ENCODE data around the gene PFN1.

PFN1 gene

DNA sequence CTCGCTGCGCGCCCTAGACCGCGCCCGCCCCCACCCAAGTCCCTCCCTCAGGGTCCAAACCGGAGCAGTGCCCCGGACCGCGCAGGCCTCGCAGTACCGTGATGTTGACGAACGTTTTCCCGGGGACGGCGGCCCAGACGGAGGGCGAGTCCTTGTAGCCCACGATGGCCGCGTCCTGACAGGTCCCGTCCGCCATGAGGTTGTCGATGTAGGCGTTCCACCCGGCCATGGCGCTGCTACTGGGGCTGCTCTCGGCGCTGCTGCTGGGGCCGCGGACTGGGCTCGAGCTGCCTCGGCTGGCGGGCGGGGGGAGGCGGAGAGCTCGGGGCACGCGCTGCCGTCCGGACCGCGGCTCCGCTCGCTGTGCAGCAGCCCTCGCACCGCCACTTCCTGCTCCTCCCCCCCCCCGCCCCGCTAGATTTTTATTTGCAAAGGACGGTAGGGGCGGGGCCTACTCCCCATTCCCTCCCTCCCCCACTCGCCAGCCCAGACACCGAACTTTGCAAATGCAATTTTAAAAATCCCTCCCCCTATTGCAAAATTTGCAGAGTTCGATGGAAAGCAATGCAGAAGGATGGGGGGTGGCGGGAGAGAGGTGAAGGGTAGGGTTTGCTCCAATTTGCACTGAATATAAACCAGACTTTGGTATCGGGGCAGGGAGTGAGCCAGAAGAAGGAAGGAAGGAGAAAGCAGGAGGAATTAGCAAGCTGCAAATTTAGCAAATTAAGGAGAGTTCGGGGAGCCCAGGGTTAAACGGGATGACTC lies at the start of gene PFN1:
Gene PFN1 (minus strand): TSS at position 365 of the 765 bp plus-strand sequence. CDS start 136 bp downstream, at position 229.
- DNase-seq (ENCODE audit: low read depth): peak; percentile 95

DNA sequence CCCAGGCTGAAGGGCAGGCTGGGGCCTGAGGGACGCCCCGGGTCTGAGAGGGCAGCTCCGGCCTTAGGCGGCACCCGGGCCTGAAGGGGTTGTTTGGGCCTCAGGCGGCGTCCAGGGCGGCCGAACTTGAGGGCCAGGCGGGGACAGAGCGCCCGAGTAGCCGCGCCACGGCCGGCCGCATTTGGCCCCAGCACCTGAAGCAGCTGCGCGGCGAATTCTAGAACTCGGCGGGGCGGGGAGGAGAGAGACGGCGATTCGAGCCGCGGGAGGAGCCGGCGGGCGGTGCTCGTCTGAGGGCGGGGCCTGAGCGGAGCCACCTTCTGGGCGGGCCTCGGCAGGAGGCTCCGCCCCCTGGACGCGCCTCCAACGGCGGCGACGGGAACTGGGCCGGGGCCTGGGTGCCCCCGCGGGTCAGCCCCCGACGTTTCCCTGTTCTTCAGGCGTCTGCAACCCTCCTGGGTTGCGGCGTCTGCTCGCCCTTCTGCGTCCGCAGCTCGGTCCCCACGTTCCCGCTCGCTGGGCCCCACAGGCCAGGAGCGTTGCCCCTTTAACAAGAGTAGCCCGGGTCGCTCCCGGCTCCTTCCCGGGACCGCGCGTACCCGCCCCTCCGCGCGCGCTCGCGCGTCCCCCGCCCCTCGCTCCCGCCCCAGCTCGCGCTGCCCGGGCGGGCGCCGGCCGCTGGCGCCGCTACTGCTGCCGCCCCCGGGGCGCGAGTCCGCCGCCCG lies 49.1 kb upstream of the PFN1 start, which contains the start of the genes INCA1 and KIF1C:
Gene INCA1 (minus strand): TSS at position 221 of the 725 bp plus-strand sequence. CDS start 3,085 bp downstream, outside the sequence.
Gene KIF1C (plus strand): TSS at position 649 of the 725 bp plus-strand sequence. CDS start 2,297 bp downstream, outside the sequence.
- peak; percentile 91 for DNase-seq (ENCODE audit: low read depth)

DNA sequence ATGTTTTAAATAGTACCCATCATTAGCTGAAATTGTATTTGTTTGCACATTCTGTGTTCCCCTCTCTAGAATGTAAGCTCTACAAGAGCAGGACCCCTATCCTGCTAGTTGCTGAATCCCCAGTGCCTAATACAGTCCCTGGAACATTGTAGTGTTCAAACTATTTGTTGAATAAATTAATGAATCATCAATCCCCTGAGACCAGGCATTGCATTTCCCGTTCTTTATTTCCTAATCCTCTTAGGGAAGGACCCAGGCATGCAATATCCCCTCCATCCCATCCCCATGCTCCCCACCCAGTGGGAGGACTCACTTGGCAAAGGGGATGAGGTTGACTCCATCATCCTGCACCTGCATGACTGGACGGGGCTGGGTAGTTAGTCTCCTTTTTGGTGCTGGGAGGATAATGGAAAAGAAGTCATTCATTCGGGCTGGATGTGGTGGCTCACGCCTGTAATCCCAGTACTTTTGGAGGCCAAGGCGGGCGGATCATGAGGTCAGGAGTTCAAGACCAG lies 45.8 kb upstream of the PFN1 start:
- DNase-seq (ENCODE audit: low read depth): no peak

DNA sequence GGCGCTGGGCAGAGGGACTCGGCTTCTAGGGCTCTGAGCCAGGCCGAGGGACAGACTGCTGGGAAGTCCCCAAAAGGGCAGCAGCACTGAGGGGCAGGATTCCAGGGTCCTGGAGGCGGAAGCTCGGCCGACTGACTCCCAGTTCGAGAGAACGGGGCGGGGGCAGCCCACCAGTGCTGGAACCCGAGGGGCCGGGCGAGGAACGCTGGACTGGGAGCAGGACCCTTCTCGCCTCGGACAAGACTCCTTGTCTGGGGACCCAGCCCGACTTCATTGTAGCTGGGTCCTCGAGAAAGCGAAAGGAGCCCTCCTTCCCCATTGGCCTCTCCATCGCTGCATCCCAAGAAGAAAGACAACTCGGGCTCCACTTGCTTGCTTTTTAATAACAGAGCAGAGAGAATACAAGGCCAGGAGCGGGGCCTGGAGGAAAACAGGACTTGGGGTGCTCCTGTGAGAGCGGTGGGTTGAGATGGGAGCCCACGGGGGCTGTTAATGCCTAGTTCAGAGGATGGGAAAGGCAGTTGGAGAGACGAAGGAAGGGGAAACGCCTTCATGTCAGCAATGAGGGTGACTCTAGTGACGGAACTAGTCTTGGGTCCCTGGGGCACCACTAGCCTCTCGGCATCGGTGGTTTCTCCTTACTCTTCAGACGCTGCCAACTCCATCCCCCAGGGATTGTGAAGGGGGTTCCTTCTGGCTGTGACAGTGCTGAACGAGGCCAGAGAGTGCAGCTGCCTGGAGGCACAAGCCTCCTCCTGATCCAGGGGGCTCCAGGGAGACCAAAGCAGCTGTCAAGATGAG lies 39.6 kb upstream of the PFN1 start:
- peak; percentile 43 for DNase-seq (ENCODE audit: low read depth)

DNA sequence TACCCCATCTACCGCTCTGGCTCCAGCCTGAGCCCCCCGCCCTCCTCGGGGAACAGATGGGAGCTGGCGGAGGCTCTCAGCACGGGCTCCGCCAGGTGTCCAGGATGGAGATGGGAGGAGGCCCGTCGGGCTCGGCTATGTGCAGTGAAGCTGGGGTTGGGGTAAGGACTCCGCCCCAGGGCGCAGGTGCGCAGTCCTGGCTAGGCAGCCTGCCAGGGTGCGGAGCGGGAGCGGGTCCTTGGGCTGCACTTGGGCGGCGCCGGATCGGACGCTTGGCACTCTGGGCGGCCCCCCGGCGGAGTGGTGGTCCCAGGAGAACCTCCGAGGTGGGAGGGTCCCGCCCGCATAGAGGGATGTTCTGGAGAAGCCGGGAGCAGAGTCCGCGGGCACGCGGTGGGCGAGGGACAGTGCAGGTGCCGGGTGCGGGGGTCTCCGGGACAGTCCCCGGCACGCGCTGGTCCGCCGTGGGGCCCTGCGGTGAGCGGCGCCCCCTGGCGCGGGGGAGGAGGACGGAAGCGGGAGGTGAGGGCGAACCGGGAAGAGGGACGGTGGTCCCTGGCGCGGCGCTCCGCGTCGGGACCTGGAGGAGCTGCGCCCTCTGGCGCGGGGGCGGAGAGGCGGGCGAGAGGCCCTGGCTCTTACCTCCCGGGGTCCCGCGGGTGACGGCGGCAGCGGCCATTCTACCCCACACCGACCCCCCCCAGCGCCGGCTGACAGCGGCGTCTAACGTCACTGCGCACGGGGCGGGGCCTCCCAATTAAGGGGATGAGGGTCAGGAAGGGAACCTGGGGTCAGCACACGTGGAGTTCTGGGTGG lies 38.8 kb upstream of the PFN1 start, which contains the start of gene CAMTA2:
Gene CAMTA2 (minus strand): TSS at position 725 of the 816 bp plus-strand sequence. CDS start 1,453 bp downstream, outside the sequence.
- DNase-seq (ENCODE audit: low read depth): peak; percentile 56

DNA sequence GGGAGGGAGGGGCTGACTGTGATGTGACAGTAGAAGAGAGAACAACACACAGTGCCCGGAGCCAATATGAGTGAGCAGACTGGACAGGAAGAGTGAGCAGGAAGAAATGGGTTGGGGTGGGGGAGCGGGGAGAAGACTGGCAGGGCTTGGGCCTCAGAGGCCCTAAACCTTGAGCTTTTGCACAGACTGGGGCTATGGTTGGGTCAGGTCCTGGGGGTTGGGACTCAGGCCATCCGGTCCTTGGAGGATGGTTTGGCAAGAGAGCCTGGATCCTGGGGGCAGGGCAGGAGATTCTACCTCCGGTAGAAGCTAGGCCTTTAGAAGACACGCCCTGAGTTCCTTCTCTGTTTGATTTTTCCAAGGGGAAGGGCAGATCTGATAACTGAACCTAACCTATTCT lies 38.1 kb upstream of the PFN1 start:
- DNase-seq (ENCODE audit: low read depth): peak; percentile 30

DNA sequence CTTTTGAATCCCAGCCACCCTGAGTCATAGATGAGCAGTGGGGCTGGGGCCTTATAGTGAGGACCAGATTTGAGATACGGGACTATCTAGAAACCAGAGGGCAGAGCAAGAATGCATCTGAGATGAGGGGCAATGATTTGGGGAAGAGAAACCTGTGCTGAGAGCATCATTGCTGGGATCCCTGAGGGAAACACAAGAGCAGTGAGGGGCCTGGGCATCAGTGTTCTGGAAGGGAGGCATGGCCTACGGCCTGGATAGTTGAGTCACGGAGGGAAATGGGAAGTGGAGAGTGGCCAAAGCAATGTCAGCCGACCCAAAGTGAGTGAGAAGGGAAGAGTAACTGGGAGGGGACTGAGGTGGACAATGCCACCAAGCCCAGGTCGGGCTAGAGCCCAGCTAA lies 34.0 kb upstream of the PFN1 start:
- DNase-seq (ENCODE audit: low read depth): no peak

DNA sequence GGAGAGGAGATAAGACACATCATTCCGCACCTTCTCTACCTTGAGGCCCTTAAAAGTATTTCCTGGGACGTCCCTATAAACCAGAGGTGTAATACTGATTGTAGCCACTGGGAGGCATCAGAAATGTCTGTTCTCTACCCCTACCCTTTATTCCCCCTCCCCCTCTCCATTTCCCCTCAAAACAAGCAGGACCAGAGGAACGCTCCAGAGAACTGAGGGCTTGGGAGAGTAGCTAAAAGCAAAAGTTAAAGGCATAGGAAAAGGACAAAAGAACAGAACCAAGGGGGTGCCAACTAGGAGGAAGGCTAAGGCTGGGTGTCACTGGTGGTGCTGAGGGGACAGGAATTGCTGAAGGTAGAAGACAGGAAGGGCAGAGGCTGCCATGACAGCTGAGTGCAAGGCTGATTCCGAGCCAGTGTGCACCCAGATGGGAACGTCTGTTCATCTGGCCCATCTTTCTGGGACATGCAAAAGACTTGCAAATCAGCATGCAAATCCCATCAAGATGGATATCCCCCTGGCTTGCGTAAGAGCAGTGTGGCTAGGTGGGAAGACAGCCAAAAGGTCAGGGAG lies 32.4 kb upstream of the PFN1 start:
- peak; percentile 42 for DNase-seq (ENCODE audit: low read depth)

DNA sequence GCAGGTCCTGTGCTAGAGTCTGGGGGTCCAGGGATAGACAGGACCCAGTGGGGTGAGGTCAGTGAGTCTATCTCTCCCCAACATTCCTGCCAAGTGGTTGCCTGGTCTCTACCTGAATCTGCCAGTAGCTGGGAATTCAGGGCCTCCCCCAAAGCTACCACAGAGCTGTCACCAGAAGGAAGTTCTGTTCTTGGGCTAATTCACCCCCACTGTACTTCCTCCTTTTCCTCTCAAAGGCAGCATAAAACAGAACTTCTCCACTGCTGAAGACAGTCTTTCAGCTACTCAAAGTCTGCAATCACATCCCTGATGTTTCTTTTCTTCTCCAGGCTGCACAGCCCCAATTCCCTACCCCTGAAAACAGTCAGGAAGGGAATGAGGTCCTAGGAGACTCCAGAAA lies 30.4 kb upstream of the PFN1 start:
- no peak for DNase-seq (ENCODE audit: low read depth)

DNA sequence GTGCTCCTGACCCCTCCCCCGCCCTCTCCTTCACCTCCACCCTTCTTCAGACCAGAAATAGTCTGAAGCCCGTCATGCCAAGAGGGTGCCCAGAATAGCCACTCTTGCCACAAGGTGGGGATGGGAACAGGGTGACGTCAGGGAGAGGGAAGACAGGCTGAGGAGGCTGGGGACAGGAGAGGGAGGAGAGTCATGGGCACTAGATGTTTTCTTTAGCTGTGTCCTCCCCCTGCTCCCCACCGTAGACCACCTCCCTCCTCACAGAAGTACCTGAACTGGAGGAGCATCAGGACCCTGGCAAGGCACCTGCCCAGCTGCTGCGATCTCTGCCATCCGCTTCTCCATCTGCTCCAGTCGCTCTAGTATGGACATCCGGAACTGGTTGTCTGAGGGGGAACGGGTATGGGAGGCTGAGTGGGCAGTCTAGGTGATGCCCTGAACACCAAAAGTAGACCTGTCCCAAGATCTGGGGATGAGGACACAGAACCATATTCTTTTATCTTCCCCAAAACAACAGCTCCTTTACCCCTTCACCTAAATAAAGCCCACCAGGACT lies 25.9 kb upstream of the PFN1 start:
- DNase-seq (ENCODE audit: low read depth): no peak

DNA sequence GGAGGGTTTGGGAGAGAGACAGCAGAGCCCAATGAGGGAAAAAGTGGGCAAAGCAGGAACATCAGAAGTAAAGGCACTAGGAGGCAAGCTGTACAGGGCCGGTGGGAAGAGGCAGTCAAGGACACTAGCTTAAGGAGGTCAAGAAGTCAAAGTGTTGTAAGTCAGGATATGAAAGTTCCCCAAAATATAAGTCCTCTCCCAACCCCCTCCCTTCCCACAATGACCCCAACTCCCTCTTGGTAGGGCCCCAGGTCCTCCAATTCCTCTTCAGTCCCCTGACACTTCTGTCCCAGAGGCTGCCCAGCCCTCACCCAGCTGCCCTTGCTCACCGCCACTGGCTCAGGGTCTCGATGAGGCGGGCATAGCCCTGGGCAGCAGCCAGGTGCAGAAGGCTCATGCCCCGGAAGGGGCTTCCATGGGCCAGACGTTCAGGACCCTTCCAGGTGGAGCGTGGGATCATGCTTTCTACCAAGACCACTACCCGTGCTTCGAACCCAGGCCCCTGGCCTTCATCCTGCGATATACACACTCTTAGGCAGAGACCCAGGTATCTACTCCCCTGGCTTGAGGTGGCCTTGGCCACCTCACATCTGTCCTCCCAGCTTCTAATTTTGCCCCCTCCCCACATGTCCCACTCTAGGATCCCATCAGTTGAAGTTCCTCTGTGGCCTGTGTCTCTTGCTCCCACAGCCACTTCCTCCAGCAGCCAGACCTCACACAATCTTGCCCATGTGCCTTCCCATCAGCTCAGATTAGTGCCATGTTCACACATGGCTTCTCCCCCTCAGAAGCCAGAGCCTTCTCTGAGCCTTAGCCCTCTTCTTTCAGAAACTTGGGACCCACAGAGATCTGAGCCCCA lies 25.2 kb upstream of the PFN1 start:
- no peak for DNase-seq (ENCODE audit: low read depth)

DNA sequence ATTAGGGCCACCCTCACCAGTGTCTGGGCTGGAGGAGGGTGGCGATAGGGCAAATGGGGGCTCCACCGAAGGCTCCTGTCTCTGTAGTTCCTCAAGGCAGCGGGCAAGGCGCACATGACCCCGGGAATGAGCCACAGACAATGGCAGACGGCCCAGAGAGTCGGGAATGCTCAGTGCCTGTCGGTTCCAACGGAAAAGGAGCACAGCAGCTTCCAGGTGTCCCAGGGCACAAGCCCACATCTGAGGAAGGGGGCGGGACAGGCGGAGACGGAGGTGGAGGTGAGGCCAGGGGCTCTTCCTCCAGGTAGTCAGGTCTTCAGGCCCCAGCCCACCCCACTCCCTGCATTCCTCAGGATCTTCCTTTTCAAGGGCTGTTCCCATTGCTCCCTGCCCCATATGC lies 24.4 kb upstream of the PFN1 start:
- no peak for DNase-seq (ENCODE audit: low read depth)

DNA sequence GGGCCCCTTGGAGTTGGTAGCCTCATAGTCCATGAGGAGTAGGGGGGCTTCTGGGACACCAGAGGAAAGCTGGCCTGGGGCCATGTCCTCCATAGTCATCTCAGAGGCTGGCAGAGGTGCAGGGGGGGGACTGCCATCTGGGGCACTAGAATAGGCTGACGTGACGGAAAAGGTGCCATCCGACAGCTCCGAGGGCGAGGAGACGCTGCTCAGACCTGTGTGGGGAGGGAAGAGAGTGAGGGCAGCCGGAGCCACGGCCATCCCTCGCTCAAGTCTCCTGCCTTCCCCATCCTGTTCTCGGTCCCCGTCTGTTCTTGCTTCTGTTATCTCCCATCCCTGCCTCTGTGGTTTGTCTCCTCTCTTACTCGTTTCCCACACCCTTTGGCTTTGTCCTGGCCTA lies 24.0 kb upstream of the PFN1 start:
- no peak for DNase-seq (ENCODE audit: low read depth)

DNA sequence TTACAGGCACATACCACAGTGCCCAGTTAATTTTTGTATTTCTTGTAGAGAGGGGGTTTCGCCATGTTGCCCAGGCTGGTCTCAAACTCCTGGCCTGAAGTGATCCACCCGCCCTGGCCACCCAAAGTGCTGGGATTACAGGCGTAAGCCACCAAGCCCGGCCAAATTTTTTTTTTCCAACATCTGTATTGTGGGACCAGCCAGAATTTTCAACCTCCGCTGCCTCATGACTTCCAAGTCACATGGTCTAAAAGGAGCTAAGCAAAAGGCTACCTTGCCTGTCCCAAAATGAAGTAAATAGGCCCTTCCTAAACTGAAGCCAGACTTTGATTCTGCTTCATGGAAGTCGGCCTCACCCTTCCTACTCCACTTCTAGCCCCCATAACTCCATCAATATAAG lies 23.5 kb upstream of the PFN1 start:
- DNase-seq (ENCODE audit: low read depth): no peak

DNA sequence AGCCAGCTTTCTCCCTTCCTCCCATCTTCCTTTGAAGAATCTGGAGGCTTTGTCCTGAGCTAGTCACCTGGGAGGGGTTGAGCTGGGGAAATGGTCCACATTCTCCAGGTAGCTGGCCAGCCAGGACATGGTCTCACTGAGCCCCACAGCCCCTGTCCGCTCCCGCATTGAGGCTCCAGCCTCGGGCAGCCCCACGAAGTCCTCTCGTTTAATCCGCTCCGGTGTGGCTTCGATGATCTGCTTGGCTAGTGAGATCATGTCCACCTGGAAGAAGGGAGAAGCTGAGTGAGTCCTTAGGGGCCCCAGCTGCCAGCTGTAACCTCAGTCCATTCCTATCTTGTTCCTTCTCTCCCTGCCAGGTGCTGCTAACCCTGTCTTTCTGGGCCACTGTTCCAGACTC lies 21.9 kb upstream of the PFN1 start:
- no peak for DNase-seq (ENCODE audit: low read depth)

DNA sequence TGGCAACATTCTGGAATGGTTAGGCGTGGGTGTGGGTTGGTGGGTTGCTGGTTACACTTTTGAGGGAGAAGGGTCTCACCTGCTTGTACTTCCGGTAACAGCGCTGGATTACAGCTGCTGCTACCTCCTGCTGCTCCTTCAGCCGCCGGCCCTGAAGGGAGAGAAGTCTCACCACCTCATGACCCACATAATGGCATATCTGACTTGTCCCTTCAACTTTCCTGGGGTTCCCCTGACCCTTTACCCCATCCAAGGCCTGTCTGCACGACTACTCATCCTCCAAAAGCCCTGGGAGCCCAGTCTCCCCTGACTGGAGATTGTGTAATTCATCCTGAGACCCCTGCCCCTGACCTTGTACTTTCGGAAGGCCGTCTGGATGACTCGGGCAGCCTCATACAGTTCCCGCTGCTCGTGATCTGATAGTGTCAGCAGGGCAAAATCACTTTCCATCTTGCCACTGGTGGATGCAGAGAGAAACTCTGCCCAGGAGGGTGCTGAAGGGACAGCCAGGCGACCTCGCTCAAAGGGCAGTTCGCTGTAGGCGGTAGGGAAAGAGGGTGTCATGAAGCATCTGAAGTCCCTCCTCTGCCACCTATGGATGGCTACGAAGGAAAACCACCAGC lies 21.3 kb upstream of the PFN1 start:
- peak; percentile 57 for DNase-seq (ENCODE audit: low read depth)

DNA sequence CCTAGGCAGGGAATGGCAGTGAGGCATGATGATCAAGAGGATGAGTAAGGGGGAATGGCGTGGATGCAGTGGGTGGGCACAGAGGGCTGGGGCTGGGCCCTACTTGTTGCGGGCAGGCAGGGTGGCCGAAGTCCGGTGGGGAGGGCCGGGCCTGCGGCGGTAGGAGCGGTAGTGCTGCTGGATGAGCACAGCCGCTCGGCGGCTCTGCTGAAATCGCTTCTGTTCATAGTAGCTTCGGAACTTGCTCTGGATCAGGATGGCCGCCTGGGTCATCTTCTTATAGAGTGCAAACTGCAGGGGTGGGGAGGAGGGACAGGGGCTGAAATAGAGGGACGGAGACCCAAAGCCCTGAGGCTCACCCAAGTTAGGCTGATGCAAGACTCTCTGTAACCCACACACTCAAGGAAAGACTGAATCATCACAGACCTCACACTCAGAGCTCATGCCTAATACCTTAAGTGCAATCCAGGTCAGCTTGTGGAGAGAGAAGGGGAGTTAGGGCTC lies 20.8 kb upstream of the PFN1 start:
- DNase-seq (ENCODE audit: low read depth): peak; percentile 97

DNA sequence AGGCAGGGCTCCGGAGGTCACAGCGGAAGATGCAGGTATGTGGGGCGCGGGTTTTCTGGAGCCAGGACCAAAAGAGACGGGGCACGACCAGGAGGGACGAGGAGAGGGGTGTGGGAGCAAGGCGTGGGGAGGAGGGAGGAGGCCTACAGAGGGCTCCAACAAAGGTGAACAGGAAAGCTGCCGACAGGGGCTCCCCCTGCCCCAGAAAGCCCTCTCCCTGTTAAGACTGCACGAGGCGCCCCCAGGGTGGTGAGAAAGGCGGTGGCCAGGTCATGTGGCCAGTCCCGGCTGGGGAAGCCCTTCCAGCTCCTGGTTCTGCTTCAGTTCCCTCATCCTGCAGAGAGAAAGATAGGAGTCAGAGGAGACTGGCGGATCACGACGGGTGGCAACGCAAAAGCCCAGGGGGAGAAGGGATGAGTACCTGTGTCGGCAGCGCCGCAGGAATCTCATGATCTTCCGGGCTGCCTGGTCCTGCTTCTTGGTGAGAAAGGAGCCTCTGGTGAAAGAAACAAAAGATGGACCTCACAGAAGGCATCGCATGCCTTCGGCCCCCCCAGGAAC lies 20.2 kb upstream of the PFN1 start:
- DNase-seq (ENCODE audit: low read depth): no peak

Measured in iris pigment epithelial cell (primary cell).